ENCODE results near the gene APBB2.

DNA sequence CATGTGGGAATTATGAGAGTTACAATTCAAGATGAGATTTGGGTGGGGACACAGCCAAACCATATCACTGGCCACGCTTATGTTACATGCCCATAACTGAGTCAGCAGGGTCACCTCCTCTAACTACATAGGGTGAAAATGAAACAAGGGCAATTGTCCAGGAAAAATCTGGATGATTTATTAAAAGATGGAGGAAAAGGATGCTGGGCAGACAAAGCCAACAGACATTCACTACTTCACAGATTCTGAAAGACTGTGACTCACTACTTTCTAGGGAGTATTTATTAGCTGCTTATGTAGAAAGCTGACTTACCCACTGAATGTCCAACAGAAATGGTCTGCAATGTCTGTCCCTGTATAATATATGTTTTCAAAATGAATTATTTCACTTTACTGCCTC lies 72.4 kb downstream of the APBB2 start:
- TF ChIP-seq POLR2AphosphoS5 (IDR thresholded peaks at IDR 0.05; ENCODE audit: low read depth): no peak
- TF ChIP-seq, protein P1, sequence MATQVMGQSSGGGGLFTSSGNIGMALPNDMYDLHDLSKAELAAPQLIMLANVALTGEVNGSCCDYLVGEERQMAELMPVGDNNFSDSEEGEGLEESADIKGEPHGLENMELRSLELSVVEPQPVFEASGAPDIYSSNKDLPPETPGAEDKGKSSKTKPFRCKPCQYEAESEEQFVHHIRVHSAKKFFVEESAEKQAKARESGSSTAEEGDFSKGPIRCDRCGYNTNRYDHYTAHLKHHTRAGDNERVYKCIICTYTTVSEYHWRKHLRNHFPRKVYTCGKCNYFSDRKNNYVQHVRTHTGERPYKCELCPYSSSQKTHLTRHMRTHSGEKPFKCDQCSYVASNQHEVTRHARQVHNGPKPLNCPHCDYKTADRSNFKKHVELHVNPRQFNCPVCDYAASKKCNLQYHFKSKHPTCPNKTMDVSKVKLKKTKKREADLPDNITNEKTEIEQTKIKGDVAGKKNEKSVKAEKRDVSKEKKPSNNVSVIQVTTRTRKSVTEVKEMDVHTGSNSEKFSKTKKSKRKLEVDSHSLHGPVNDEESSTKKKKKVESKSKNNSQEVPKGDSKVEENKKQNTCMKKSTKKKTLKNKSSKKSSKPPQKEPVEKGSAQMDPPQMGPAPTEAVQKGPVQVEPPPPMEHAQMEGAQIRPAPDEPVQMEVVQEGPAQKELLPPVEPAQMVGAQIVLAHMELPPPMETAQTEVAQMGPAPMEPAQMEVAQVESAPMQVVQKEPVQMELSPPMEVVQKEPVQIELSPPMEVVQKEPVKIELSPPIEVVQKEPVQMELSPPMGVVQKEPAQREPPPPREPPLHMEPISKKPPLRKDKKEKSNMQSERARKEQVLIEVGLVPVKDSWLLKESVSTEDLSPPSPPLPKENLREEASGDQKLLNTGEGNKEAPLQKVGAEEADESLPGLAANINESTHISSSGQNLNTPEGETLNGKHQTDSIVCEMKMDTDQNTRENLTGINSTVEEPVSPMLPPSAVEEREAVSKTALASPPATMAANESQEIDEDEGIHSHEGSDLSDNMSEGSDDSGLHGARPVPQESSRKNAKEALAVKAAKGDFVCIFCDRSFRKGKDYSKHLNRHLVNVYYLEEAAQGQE (IDR thresholded peaks at IDR 0.05; ENCODE audit: unreplicated experiment): no peak
- TF ChIP-seq, protein P2, sequence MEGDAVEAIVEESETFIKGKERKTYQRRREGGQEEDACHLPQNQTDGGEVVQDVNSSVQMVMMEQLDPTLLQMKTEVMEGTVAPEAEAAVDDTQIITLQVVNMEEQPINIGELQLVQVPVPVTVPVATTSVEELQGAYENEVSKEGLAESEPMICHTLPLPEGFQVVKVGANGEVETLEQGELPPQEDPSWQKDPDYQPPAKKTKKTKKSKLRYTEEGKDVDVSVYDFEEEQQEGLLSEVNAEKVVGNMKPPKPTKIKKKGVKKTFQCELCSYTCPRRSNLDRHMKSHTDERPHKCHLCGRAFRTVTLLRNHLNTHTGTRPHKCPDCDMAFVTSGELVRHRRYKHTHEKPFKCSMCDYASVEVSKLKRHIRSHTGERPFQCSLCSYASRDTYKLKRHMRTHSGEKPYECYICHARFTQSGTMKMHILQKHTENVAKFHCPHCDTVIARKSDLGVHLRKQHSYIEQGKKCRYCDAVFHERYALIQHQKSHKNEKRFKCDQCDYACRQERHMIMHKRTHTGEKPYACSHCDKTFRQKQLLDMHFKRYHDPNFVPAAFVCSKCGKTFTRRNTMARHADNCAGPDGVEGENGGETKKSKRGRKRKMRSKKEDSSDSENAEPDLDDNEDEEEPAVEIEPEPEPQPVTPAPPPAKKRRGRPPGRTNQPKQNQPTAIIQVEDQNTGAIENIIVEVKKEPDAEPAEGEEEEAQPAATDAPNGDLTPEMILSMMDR (conservative IDR thresholded peaks at IDR 0.05; ENCODE audit: low read depth in 2 of 2): no peak
- no peak for TF ChIP-seq JUNB (IDR thresholded peaks at IDR 0.05; ENCODE audit: unreplicated experiment)
- TF ChIP-seq EZH2 (IDR thresholded peaks at IDR 0.05; ENCODE audit: low read depth, unreplicated experiment): no peak
- no peak for TF ChIP-seq CREB1 (CRISPR knock-in tag; IDR thresholded peaks at IDR 0.05; ENCODE audit: low read depth)
- TF ChIP-seq, protein P3, sequence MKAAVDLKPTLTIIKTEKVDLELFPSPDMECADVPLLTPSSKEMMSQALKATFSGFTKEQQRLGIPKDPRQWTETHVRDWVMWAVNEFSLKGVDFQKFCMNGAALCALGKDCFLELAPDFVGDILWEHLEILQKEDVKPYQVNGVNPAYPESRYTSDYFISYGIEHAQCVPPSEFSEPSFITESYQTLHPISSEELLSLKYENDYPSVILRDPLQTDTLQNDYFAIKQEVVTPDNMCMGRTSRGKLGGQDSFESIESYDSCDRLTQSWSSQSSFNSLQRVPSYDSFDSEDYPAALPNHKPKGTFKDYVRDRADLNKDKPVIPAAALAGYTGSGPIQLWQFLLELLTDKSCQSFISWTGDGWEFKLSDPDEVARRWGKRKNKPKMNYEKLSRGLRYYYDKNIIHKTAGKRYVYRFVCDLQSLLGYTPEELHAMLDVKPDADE (IDR thresholded peaks at IDR 0.05): no peak
- TF ChIP-seq EZH2phosphoT487 (IDR thresholded peaks at IDR 0.05; ENCODE audit: unreplicated experiment): no peak
